AG10803 (cell line): Measurements from ENCODE around the gene TNIP1.

Experiments
- DNase-seq: peaks from one replicate; pipeline ENCODE4 v3.0.0; 2010; ENCODE audit warnings: low read depth
- H3K4me3 ChIP-seq: 2 replicates; pipeline ENCODE4 v1.5.1; 2011; ENCODE audit warnings: mild to moderate bottlenecking, low read length, control low read depth
- CTCF ChIP-seq: conservative IDR thresholded peaks from 2 replicates; pipeline ENCODE4 v1.5.1; 2011; ENCODE audit warnings: mild to moderate bottlenecking, low read length, control low read depth, inconsistent platforms

The TNIP1 gene

GRCh38 chr5:151123897-151124751, 43.3 kb upstream of the TNIP1 start:
- TF ChIP-seq CTCF: no peak
- DNase-seq: peak; percentile 17
- no peak overlapping the region for H3K4me3 ChIP-seq

GRCh38 chr5:151122828-151123227, 42.0 kb upstream of the TNIP1 start:
- no peak for DNase-seq
- TF ChIP-seq CTCF: no peak
- no peak overlapping the region for H3K4me3 ChIP-seq

- DNase-seq: no peak
- no peak for TF ChIP-seq CTCF
- no peak overlapping the region for H3K4me3 ChIP-seq
Observed at GRCh38 chr5:151121665-151122064, 40.8 kb upstream of the TNIP1 start.

GRCh38 chr5:151121095-151121494, 40.3 kb upstream of the TNIP1 start:
- no peak for DNase-seq
- H3K4me3 ChIP-seq: no peak overlapping the region
- no peak for TF ChIP-seq CTCF

- no peak for TF ChIP-seq CTCF
- DNase-seq: no peak
- H3K4me3 ChIP-seq: no peak overlapping the region
Observed at GRCh38 chr5:151118913-151119575, 38.2 kb upstream of the TNIP1 start.

- peak; percentile 99 for TF ChIP-seq CTCF
Observed at GRCh38 chr5:151115272-151115905, 34.6 kb upstream of the TNIP1 start.

More at GRCh38 chr5:151115272-151115905, 34.6 kb upstream of the TNIP1 start:
- no peak overlapping the region for H3K4me3 ChIP-seq
- peak; percentile 64 for DNase-seq
